GM23338 (cell line): ENCODE results near the gene EXOC6B.

Experiments
- CREB1 ChIP-seq: fragments of 250-450 bp; sonication (Bioruptor Pico); IDR thresholded peaks from 2 replicates; pipeline ENCODE4 v1.5.0; 2020; ENCODE audit warnings: low read depth, mild to moderate bottlenecking, moderate library complexity
- CTCF ChIP-seq, 2 experiments: fragments of 200-600 bp in 1 of 2; sonication (generic) in 1 of 2; conservative IDR thresholded peaks; 2 replicates each; pipeline versions ENCODE4 v1.5.1 to v1.6.1; 2016 to 2017; ENCODE audit warnings: antibody characterized with exemption in 2 of 2, low read depth in 2 of 2, mild to moderate bottlenecking in 2 of 2, moderate library complexity in 1 of 2
- EZH2 ChIP-seq: fragments of 200-600 bp; sonication (generic); IDR thresholded peaks from one replicate; pipeline ENCODE4 v1.8.0; 2017; ENCODE audit warnings: antibody characterized with exemption, mild to moderate bottlenecking, low read depth; ENCODE audit not compliant: unreplicated experiment
- EZH2phosphoT487 ChIP-seq: fragments of 200-600 bp; sonication (generic); IDR thresholded peaks from one replicate; pipeline ENCODE4 v1.8.1; 2018; ENCODE audit warnings: antibody characterized with exemption; ENCODE audit not compliant: unreplicated experiment
- POLR2AphosphoS5 ChIP-seq: IDR thresholded peaks from 2 replicates; pipeline ENCODE4 v1.6.1; 2016; ENCODE audit warnings: antibody characterized with exemption, low read depth
- REST ChIP-seq: IDR thresholded peaks from one replicate; pipeline ENCODE4 v1.6.1; 2018; ENCODE audit warnings: antibody characterized with exemption; ENCODE audit not compliant: unreplicated experiment
- STAT1 ChIP-seq: IDR thresholded peaks from one replicate; pipeline ENCODE4 v1.6.1; 2016; ENCODE audit warnings: antibody characterized with exemption; ENCODE audit not compliant: unreplicated experiment
- ZNF114 ChIP-seq: fragments of 250-450 bp; sonication (Bioruptor Pico); IDR thresholded peaks from 2 replicates; pipeline ENCODE4 v1.5.0; 2020; ENCODE audit warnings: mild to moderate bottlenecking, moderate library complexity
- ZNF331 ChIP-seq: fragments of 250-450 bp; sonication (Bioruptor Pico); IDR thresholded peaks from 2 replicates; pipeline ENCODE4 v1.5.0; 2020; ENCODE audit warnings: low read depth, mild to moderate bottlenecking, moderate library complexity
- TF ChIP-seq, protein P1 (sequence below): IDR thresholded peaks from 2 replicates; pipeline ENCODE4 v1.6.1; 2016; ENCODE audit warnings: antibody characterized with exemption

- TF ChIP-seq CTCF (conservative IDR thresholded peaks at IDR 0.05; ENCODE audit: low read depth in 2 of 2) (0 out of 4 replicates have a peak, but pooled peaks of 1 of the 2 experiments have one; percentile 20), STAT1 (no peak), ZNF331 (CRISPR knock-in tag) (no peak), POLR2AphosphoS5 (no peak), CREB1 (no peak), REST (no peak), EZH2phosphoT487 (no peak), EZH2 (no peak), ZNF114 (CRISPR knock-in tag) (no peak)
- TF ChIP-seq, protein P1, sequence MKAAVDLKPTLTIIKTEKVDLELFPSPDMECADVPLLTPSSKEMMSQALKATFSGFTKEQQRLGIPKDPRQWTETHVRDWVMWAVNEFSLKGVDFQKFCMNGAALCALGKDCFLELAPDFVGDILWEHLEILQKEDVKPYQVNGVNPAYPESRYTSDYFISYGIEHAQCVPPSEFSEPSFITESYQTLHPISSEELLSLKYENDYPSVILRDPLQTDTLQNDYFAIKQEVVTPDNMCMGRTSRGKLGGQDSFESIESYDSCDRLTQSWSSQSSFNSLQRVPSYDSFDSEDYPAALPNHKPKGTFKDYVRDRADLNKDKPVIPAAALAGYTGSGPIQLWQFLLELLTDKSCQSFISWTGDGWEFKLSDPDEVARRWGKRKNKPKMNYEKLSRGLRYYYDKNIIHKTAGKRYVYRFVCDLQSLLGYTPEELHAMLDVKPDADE = no peak
Measured at GRCh38 chr2:72198532-72199241, 627.1 kb downstream of the EXOC6B start.
